Smooth muscle cell (in vitro differentiated cells): ENCODE measurements around the gene DGCR8. TPM values are rescaled to one million over a fixed set of nuclear protein-coding genes. Genes with fewer than 3 reads are reported as not detected.

Experiments used
- DNase-seq: peaks from one replicate; lab custom pipeline; 2025; ENCODE audit not compliant: unreplicated experiment; lab: John Stamatoyannopoulos, UW
- H2AFZ ChIP-seq: fragments of 200-600 bp; sonication (generic); 2 replicates; pipeline ENCODE4 v1.6.0; 2016; ENCODE audit warnings: antibody characterized with exemption, low read depth, mild to moderate bottlenecking
- H3F3A ChIP-seq: fragments of 200-600 bp; sonication (generic); 2 replicates; pipeline ENCODE4 v1.6.0; 2017; ENCODE audit warnings: antibody characterized with exemption, low read depth
- H3K27ac ChIP-seq: fragments of 200-600 bp; sonication (generic); 2 replicates; pipeline ENCODE4 v1.5.1; 2016; ENCODE audit warnings: low read depth, mild to moderate bottlenecking
- H3K27me3 ChIP-seq: fragments of 200-600 bp; sonication (generic); 2 replicates; pipeline ENCODE4 v1.6.1; 2016; ENCODE audit warnings: low read depth, mild to moderate bottlenecking
- H3K36me3 ChIP-seq: fragments of 200-600 bp; sonication (generic); 2 replicates; pipeline ENCODE4 v1.5.1; 2016; ENCODE audit warnings: low read depth
- H3K4me1 ChIP-seq: fragments of 200-600 bp; sonication (generic); 2 replicates; pipeline ENCODE4 v1.5.1; 2016; ENCODE audit warnings: low read depth
- H3K4me2 ChIP-seq: fragments of 200-600 bp; sonication (generic); 2 replicates; pipeline ENCODE4 v1.6.0; 2016; ENCODE audit warnings: mild to moderate bottlenecking
- H3K4me3 ChIP-seq: fragments of 200-600 bp; sonication (generic); 2 replicates; pipeline ENCODE4 v1.5.1; 2016; ENCODE audit warnings: mild to moderate bottlenecking
- H3K79me2 ChIP-seq: fragments of 200-600 bp; sonication (generic); 2 replicates; pipeline ENCODE4 v1.6.0; 2016; ENCODE audit warnings: low read depth, mild to moderate bottlenecking
- H3K9ac ChIP-seq: fragments of 200-600 bp; sonication (generic); 2 replicates; pipeline ENCODE4 v1.6.0; 2016; ENCODE audit warnings: low read depth
- H3K9me3 ChIP-seq: fragments of 200-600 bp; sonication (generic); replicated peaks from 2 replicates; pipeline ENCODE4 v1.5.1; 2016; ENCODE audit warnings: low read depth
- H4K20me1 ChIP-seq: fragments of 200-600 bp; sonication (generic); 2 replicates; pipeline ENCODE4 v1.6.0; 2016; ENCODE audit warnings: low read depth
- CTCF ChIP-seq: fragments of 200-600 bp; sonication (generic); IDR thresholded peaks from 2 replicates; pipeline ENCODE4 v1.5.1; 2017; ENCODE audit warnings: borderline replicate concordance, mild to moderate bottlenecking, antibody characterized with exemption; ENCODE audit not compliant: insufficient read depth, poor library complexity, severe bottlenecking
- WGBS: methylation state at CpG from one replicate; pipeline ENCODE4 v1.1.7; 2016; ENCODE audit warnings: low lambda C conversion rate; 5-methylcytosine and 5-hydroxymethylcytosine counted together
- polyA plus RNA-seq: library from polyadenylated mRNA; unstranded; fragments of >200 nt; fragmentation: Nextera tagmentation; extraction: Ambion mirVana; gene quantifications from 2 replicates; pipeline ENCODE4 v1.2.1, GENCODE V29; 2016
- total RNA-seq: library from RNA; depleted of rRNA; stranded (reverse); fragments of >200 nt; gene quantifications from 2 replicates; pipeline ENCODE4 v1.2.3, GENCODE V29; 2014

DGCR8 gene
- total and polyA plus RNA-seq, 2 experiments from 2014 or later = 6.5 to 9.7 TPM

DNA sequence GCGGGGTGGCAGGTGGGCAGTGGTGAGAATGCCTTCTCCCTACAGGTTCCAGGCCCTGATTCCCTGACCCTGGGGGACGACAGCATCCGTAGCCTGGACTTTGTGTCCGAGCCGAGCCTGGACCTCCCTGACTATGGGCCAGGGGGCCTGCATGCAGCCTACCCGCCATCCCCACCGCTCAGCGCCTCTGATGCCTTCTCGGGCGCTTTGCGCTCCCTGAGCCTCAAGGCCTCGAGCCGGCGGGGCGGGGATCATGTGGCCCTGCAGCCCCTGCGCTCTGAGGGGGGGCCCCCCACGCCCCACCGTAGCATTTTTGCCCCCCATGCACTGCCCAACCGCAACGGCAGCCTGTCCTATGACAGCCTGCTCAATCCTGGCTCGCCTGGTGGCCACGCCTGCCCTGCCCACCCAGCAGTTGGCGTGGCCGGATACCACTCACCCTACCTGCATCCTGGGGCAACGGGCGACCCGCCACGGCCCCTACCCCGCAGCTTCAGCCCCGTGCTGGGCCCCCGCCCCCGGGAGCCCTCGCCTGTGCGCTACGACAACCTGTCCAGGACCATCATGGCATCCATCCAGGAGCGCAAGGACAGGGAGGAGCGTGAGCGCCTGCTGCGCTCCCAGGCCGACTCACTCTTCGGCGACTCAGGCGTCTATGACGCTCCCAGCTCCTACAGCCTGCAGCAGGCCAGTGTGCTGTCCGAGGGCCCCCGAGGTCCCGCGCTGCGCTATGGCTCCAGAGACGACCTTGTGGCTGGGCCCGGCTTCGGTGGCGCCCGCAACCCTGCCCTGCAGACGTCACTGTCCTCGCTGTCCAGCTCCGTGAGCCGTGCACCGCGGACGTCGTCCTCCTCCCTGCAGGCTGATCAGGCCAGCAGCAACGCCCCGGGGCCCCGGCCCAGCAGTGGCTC lies 62.9 kb downstream of the DGCR8 start:
- H4K20me1 ChIP-seq = peaks cover 59% of the 10 kb centered on the region
- no peaks in the 10 kb centered on the region for H3K9me3 ChIP-seq
- H3K4me1 ChIP-seq = no peaks in the 10 kb centered on the region
- no peak overlapping the region for H3K4me3 ChIP-seq
- H3K36me3 ChIP-seq = no peaks in the 10 kb centered on the region
- H3K9ac ChIP-seq = no peak overlapping the region
- no peak for TF ChIP-seq CTCF
- no peaks in the 10 kb centered on the region for H3F3A ChIP-seq
- H3K4me2 ChIP-seq = no peak overlapping the region
- DNase-seq = no peak
- 97% methylated on average over 55 of the region's 65 CpGs for WGBS
- no peaks in the 10 kb centered on the region for H3K79me2 ChIP-seq
- H2AFZ ChIP-seq = no peak overlapping the region
- no peak overlapping the region for H3K27ac ChIP-seq
- H3K27me3 ChIP-seq = no peaks in the 10 kb centered on the region

DNA sequence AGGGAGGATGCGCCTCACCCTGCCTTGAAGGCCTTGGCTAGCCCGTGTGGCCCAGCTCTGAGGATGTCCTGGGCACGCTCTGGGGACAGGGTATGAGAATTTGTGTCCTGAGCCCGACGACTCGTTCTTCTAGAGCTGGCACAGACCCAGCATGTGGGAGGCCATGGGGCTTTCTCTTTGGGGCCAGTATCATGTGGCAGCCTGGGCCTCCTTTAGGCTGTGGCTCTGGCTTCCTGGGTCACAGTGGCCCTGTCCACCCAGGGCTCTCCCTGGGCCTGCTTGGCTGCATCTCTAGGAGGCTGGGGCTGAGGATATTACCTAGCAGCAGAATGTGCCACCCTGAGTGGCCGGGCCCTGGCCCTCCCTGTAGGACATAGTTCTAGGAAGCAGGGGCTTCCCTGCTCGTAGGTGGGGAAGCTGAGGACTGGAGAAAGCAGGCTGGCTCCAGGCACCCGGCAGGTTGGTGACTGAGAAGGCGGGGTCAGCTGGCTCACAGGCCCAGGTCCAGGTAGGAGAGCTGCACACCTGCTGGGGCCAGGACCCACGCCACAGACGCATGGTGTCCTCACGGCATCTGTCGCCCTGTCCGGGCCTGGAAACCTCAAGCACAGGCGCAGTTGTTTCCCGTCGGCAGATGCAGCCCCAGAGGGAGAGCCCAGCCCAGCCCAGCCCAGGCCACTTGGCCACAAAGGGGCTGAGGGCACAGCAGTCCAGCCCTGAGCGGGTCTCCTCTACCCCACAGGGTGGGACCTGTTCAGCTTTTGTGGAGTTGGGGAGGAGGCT lies 64.0 kb downstream of the DGCR8 start:
- H3K9ac ChIP-seq = no peak overlapping the region
- no peak overlapping the region for H3K27ac ChIP-seq
- H3K9me3 ChIP-seq = no peaks in the 10 kb centered on the region
- no peaks in the 10 kb centered on the region for H3K79me2 ChIP-seq
- H4K20me1 ChIP-seq = peaks cover 48% of the 10 kb centered on the region
- no peak overlapping the region for H3K4me3 ChIP-seq
- no peaks in the 10 kb centered on the region for H3K27me3 ChIP-seq
- H3K4me2 ChIP-seq = no peak overlapping the region
- H3F3A ChIP-seq = no peaks in the 10 kb centered on the region
- no peak for DNase-seq
- H3K36me3 ChIP-seq = no peaks in the 10 kb centered on the region
- TF ChIP-seq CTCF = no peak
- WGBS = 96% methylated on average over 18 of the region's 19 CpGs
- H3K4me1 ChIP-seq = no peaks in the 10 kb centered on the region
- H2AFZ ChIP-seq = no peak overlapping the region

- Histone ChIP-seq H3K36me3 (no peaks in the 10 kb centered on the region), H3K9ac (no peak overlapping the region), H4K20me1 (peaks cover 36% of the 10 kb centered on the region), H2AFZ (no peak overlapping the region), H3K79me2 (no peaks in the 10 kb centered on the region), H3K4me2 (no peak overlapping the region), H3K4me1 (no peaks in the 10 kb centered on the region), H3K9me3 (no peaks in the 10 kb centered on the region), H3K4me3 (no peak overlapping the region), H3K27ac (no peak overlapping the region), H3K27me3 (no peaks in the 10 kb centered on the region), H3F3A (no peaks in the 10 kb centered on the region)
- DNase-seq = no peak
- WGBS = 95% methylated on average over 14 of the region's 22 CpGs
- TF ChIP-seq CTCF = no peak
Observed at GRCh38 chr22:20145206-20145831, 65.3 kb downstream of the DGCR8 start.
